Testis (tissue), 3 donors: Measurements from ENCODE around the gene KIF6. TPM values are rescaled to one million over a fixed set of nuclear protein-coding genes. Genes with fewer than 3 reads are reported as not detected.

Experiments used
- DNase-seq: peaks from one replicate; pipeline ENCODE4 v3.0.0-alpha.2; 2019
- H3K27ac ChIP-seq, 2 donors: fragments of 200-600 bp; sonication (generic); one replicate each; pipeline ENCODE4 v1.5.1; 2019
- H3K27me3 ChIP-seq: fragments of 200-600 bp; sonication (generic); one replicate; pipeline ENCODE4 v1.5.1; 2019
- H3K36me3 ChIP-seq: fragments of 200-600 bp; sonication (generic); one replicate; pipeline ENCODE4 v1.5.1; 2017; ENCODE audit warnings: low read depth; ENCODE audit errors: missing control alignments
- H3K4me1 ChIP-seq: fragments of 200-600 bp; sonication (generic); one replicate; pipeline ENCODE4 v1.5.1; 2019
- H3K4me3 ChIP-seq, 2 donors: fragments of 200-600 bp; sonication (generic); one replicate each; pipeline ENCODE4 v1.5.1; 2017 to 2019
- H3K9me3 ChIP-seq: fragments of 200-600 bp; sonication (generic); one replicate; pipeline ENCODE4 v1.5.1; 2017
- POLR2A ChIP-seq: fragments of 450-650 bp; IDR thresholded peaks from one replicate; pipeline ENCODE4 v1.6.1; 2017; ENCODE audit warnings: antibody characterized with exemption, mild to moderate bottlenecking, moderate library complexity
- WGBS, 2 donors: methylation state at CpG; one replicate each; pipeline ENCODE4 v1.1.5; 2018; 5-methylcytosine and 5-hydroxymethylcytosine counted together
- intact Hi-C: fragments of 100-400 bp; cut with DNase I; formaldehyde crosslinking; loops from one replicate; pipeline ENCODE4 v1.15.1; 2023; ENCODE audit warnings: low total_unique reads
- polyA plus RNA-seq: library from polyadenylated mRNA; stranded (reverse); fragments of 350-450 nt; fragmentation: Illumina TruSeq; extraction: RNeasy Lipid Tissue Mini Kit (QIAGEN cat#74804); gene quantifications from one replicate; pipeline ENCODE4 v1.2.3, GENCODE V29; 2014; ENCODE audit warnings: low read depth, low replicate concordance; ENCODE audit not compliant: insufficient read depth
- total RNA-seq, 2 donors: library from RNA; depleted of rRNA; stranded (reverse); fragments of >200 nt; gene quantifications; one replicate each; pipeline ENCODE4 v1.2.3, GENCODE V29; 2016
- TF ChIP-seq, protein P1 (sequence below), 3 experiments: fragments of 450-650 bp in 2 of 3; fragments of 200-600 bp in 1 of 3; sonication (generic) in 1 of 3; IDR thresholded peaks; one replicate each; pipeline ENCODE4 v1.5.1; 2016 to 2019; ENCODE audit warnings: antibody characterized with exemption in 3 of 3, mild to moderate bottlenecking in 2 of 3, moderate library complexity in 1 of 3

The KIF6 gene
- total and polyA plus RNA-seq, 3 donors from 2014 or later = 4.2 to 12.0 (median 6.3) TPM

GRCh38 chr6:39350723-39351505 is 374.3 kb downstream of the KIF6 start:
- WGBS, 2 donors = 94 to 96% methylated on average over 13 of the region's 13 CpGs
- intact Hi-C loops = no loop called here

DNA sequence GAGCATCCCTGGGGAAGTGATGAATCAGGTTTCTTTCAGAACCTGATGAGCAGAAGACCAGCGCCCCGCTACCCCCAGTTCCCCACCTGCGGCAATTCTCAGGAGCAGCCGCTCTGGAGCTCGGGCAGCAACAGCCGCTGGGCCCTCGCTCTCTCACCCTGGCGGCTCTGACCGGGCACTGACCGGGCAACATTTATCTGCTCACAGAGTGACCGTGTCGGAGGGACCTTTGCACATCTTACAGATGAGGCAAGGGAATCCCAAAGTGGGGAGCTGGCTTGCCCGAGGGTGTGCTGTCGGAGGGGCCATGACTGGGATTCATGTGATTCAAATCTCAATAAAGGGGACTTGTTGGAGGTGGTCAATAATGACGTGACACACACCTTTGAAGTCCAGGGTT is 376.5 kb downstream of the KIF6 start:
- Histone ChIP-seq H3K4me1 (no peaks in the 10 kb centered on the region), H3K36me3 (no peaks in the 10 kb centered on the region), H3K4me3 (no peak overlapping the region), H3K9me3 (no peaks in the 10 kb centered on the region), H3K27ac (no peak overlapping the region), H3K27me3 (no peaks in the 10 kb centered on the region)
- TF ChIP-seq, protein P1, sequence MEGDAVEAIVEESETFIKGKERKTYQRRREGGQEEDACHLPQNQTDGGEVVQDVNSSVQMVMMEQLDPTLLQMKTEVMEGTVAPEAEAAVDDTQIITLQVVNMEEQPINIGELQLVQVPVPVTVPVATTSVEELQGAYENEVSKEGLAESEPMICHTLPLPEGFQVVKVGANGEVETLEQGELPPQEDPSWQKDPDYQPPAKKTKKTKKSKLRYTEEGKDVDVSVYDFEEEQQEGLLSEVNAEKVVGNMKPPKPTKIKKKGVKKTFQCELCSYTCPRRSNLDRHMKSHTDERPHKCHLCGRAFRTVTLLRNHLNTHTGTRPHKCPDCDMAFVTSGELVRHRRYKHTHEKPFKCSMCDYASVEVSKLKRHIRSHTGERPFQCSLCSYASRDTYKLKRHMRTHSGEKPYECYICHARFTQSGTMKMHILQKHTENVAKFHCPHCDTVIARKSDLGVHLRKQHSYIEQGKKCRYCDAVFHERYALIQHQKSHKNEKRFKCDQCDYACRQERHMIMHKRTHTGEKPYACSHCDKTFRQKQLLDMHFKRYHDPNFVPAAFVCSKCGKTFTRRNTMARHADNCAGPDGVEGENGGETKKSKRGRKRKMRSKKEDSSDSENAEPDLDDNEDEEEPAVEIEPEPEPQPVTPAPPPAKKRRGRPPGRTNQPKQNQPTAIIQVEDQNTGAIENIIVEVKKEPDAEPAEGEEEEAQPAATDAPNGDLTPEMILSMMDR (IDR thresholded peaks at IDR 0.05) = no peak
- TF ChIP-seq POLR2A = no peak
- WGBS, 2 donors = 90 to 92% methylated on average over 15 of the region's 15 CpGs
- DNase-seq = no peak
- intact Hi-C loops = no loop called here

More at GRCh38 chr6:39350723-39351505, 374.3 kb downstream of the KIF6 start:
- no peak for DNase-seq
- no peak overlapping the region for H3K4me3 ChIP-seq
- H3K4me1 ChIP-seq = no peaks in the 10 kb centered on the region
- no peaks in the 10 kb centered on the region for H3K9me3 ChIP-seq
- no peak for TF ChIP-seq POLR2A
- TF ChIP-seq, protein P1 (IDR thresholded peaks at IDR 0.05) = no peak
- no peaks in the 10 kb centered on the region for H3K36me3 ChIP-seq
- H3K27me3 ChIP-seq = no peaks in the 10 kb centered on the region
- H3K27ac ChIP-seq = no peak overlapping the region

GRCh38 chr6:39347906-39348585 is 377.2 kb downstream of the KIF6 start:
- TF ChIP-seq, protein P1 (IDR thresholded peaks at IDR 0.05) = peak; percentile 83 to 92 (median 84)
- no peak for TF ChIP-seq POLR2A
- Histone ChIP-seq H3K36me3 (no peaks in the 10 kb centered on the region), H3K4me1 (no peaks in the 10 kb centered on the region), H3K4me3 (no peak overlapping the region), H3K27me3 (no peaks in the 10 kb centered on the region), H3K9me3 (no peaks in the 10 kb centered on the region), H3K27ac (no peak overlapping the region)
- WGBS, 2 donors = 45 to 59% methylated on average over 7 to 9 of the region's 9 CpGs
- DNase-seq = peak; percentile 88
- intact Hi-C loops = no loop called here

- H3K27ac ChIP-seq = no peak overlapping the region
- no peaks in the 10 kb centered on the region for H3K36me3 ChIP-seq
- no peaks in the 10 kb centered on the region for H3K4me1 ChIP-seq
- 83 to 92% methylated on average over 2 to 6 of the region's 6 CpGs for WGBS, 2 donors
- H3K9me3 ChIP-seq = no peaks in the 10 kb centered on the region
- DNase-seq = no peak
- no peaks in the 10 kb centered on the region for H3K27me3 ChIP-seq
- intact Hi-C loops = no loop called here
- TF ChIP-seq, protein P1 (IDR thresholded peaks at IDR 0.05) = no peak
- TF ChIP-seq POLR2A = no peak
- H3K4me3 ChIP-seq = no peak overlapping the region
Observed at GRCh38 chr6:39347206-39347605, 378.0 kb downstream of the KIF6 start.
